ENCODE data around the gene ADIPOQ. TPM values are rescaled to one million over a fixed set of nuclear protein-coding genes. Genes with fewer than 3 reads are reported as not detected.
"Not testable (repeated sequence)": the region's sequence is repeated elsewhere in the genome, so short reads cannot be mapped to it uniquely, and the experiment has no call there.

Gene ADIPOQ
- under 1 TPM in 1 of 2 donors, not detected in 1; 0.05 TPM for total RNA-seq

GRCh38 chr3:186842426-186843038 lies at the start of gene ADIPOQ:
ADIPOQ (plus strand) TSS chr3:186842710; CDS start chr3:186853059, 10,349 bp downstream.
- ATAC-seq (replicated peaks in 1 of 2): no peak
- H3K27me3 Mint-ChIP-seq (ENCODE audit: low read depth): peaks cover 32% of the 10 kb centered on the region
- no peak within 1 kb of the TSS for H3K4me3 Mint-ChIP-seq
- no peaks in the 10 kb centered on the region for H3K4me1 Mint-ChIP-seq (ENCODE audit: low read depth)
- no peak for DNase-seq
- H3K27ac Mint-ChIP-seq: no peak within 1 kb of the TSS
- H3K36me3 Mint-ChIP-seq (ENCODE audit: insufficient read depth in 2 of 2): no peaks in the 10 kb centered on the region
- H3K9me3 Mint-ChIP-seq: no peaks in the 10 kb centered on the region

GRCh38 chr3:186798239-186798874 lies 44.2 kb upstream of the ADIPOQ start:
- H3K27ac Mint-ChIP-seq: peak overlapping the region; percentile 33
- no peak overlapping the region for H3K4me3 Mint-ChIP-seq
- H3K27me3 Mint-ChIP-seq (ENCODE audit: low read depth): no peaks in the 10 kb centered on the region
- DNase-seq (no peak), ATAC-seq (replicated peaks in 1 of 2) (peak in 1 of 2 donors; percentile 29)
- no peaks in the 10 kb centered on the region for H3K9me3 Mint-ChIP-seq
- H3K36me3 Mint-ChIP-seq (ENCODE audit: insufficient read depth in 2 of 2): peaks cover 19 to 48% of the 10 kb centered on the region in 2 donors
- H3K4me1 Mint-ChIP-seq (ENCODE audit: low read depth): peaks cover 27% of the 10 kb centered on the region

- Mint-ChIP-seq H3K9me3 (no peaks in the 10 kb centered on the region), H3K27me3 (ENCODE audit: low read depth) (no peaks in the 10 kb centered on the region), H3K4me3 (no peak overlapping the region), H3K4me1 (ENCODE audit: low read depth) (peaks cover 39% of the 10 kb centered on the region), H3K27ac (peak overlapping the region; percentile 70), H3K36me3 (ENCODE audit: insufficient read depth in 2 of 2) (peaks cover 18 to 37% of the 10 kb centered on the region in 2 donors)
- ATAC-seq (replicated peaks in 1 of 2) (peak in 1 of 2 donors; percentile 33), DNase-seq (no peak)
These were observed 42.2 kb upstream of the ADIPOQ start for GRCh38 chr3:186800285-186800684.

DNA sequence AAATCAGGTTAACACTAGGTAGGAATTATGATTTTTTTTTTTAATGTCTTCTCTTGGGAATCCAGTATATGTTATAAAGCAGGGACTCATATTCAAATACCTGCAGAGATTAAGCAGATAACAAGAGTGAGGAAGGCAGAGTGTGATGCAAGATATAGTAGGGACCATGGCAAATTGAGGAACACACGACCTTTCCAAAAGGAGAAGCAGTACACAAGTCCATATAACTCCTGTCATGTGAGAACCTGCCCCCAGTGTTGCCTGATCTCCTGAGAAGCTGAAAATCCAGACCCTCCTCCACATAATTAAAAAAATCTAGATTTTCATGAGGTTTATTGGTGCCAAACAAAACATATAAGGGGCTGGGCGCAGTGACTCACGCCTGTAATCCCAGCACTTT lies 39.8 kb upstream of the ADIPOQ start:
- no peaks in the 10 kb centered on the region for H3K27me3 Mint-ChIP-seq (ENCODE audit: low read depth)
- no peaks in the 10 kb centered on the region for H3K9me3 Mint-ChIP-seq
- DNase-seq (no peak), ATAC-seq (replicated peaks in 1 of 2) (no peak)
- H3K4me1 Mint-ChIP-seq (ENCODE audit: low read depth): peaks cover 53% of the 10 kb centered on the region
- H3K36me3 Mint-ChIP-seq (ENCODE audit: insufficient read depth in 2 of 2): peaks cover 12 to 29% of the 10 kb centered on the region in 2 donors
- no peak overlapping the region for H3K4me3 Mint-ChIP-seq
- H3K27ac Mint-ChIP-seq: peak overlapping the region; percentile 87

- DNase-seq; H3K27ac Mint-ChIP-seq; H3K27me3 Mint-ChIP-seq (ENCODE audit: low read depth); H3K9me3 Mint-ChIP-seq; ATAC-seq (replicated peaks in 1 of 2); H3K4me3 Mint-ChIP-seq: not testable (repeated sequence)
- peaks cover 10 to 27% of the 10 kb centered on the region in 2 donors for H3K36me3 Mint-ChIP-seq (ENCODE audit: insufficient read depth in 2 of 2)
- peaks cover 54% of the 10 kb centered on the region for H3K4me1 Mint-ChIP-seq (ENCODE audit: low read depth)
These were observed 39.1 kb upstream of the ADIPOQ start for GRCh38 chr3:186803447-186803846.

DNA sequence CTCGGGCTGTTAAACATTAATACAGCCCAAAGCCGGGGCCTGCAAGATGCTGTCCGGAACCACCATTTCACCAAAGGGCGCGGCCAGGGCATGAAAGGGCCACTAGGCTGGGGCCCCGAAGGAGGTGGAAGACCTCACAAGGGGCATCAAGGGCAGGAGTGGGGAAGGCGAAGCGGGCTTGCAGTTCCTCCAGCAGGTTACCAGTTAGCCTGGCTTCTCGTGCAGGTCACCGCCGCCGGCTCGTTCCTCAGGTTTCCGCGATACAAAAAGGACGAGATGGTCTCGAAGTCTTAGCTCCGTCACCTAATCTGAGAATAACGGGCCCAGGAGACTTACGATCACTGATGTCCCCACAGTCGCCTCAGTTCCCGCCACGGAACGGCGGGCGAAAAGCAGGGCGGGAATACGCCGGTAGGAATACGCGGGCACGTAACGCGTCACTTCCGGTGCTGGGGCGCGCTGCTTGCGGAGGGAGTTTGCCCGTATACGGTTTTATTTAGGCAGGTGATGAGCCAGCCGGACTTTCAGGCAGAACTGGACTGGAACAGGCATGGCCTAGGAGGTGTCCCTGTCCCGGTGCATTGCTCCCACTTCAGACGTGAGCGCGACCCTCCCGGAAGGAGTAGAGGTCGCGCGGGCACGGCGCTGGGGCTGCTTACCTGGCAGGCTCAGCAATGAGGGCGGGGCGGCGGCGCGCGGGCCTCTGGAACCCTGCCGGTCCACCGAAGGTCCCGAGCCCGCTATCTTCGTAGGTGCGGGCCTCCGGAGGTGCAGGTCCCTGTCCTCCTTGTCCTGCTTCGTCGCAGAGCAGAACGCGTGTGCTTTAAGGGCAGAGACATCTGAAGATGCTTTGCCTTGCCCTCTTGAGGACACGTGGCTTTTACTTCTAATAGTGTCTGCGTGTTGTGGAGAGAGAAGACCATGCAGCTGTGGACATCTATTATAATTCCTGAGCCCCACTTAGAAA lies 36.1 kb upstream of the ADIPOQ start, which contains the start of gene RFC4:
Gene RFC4 (minus strand): TSS at position 394 of the 967 bp plus-strand sequence. CDS start 1,769 bp downstream, outside the sequence.
- Mint-ChIP-seq H3K27ac (peak within 1 kb of the TSS; percentile 94), H3K27me3 (ENCODE audit: low read depth) (no peaks in the 10 kb centered on the region)

GRCh38 chr3:186807231-186807630 lies 35.3 kb upstream of the ADIPOQ start:
- DNase-seq (no peak), ATAC-seq (replicated peaks in 1 of 2) (peak; percentile 11 to 18)
- peak overlapping the region; percentile 89 to 90 for H3K4me3 Mint-ChIP-seq
- no peaks in the 10 kb centered on the region for H3K27me3 Mint-ChIP-seq (ENCODE audit: low read depth)
- no peaks in the 10 kb centered on the region for H3K9me3 Mint-ChIP-seq
- H3K4me1 Mint-ChIP-seq (ENCODE audit: low read depth): peaks cover 37% of the 10 kb centered on the region
- H3K27ac Mint-ChIP-seq: peak overlapping the region; percentile 94
- peaks cover 4 to 10% of the 10 kb centered on the region in 2 donors for H3K36me3 Mint-ChIP-seq (ENCODE audit: insufficient read depth in 2 of 2)

More for the DNA sequence above, 36.1 kb upstream of the ADIPOQ start, which contains the start of gene RFC4:
- DNase-seq: peak; percentile 84 to 89
- Mint-ChIP-seq H3K4me1 (ENCODE audit: low read depth) (peaks cover 39% of the 10 kb centered on the region), H3K9me3 (no peaks in the 10 kb centered on the region), H3K36me3 (ENCODE audit: insufficient read depth in 2 of 2) (peaks cover 4 to 10% of the 10 kb centered on the region in 2 donors), H3K4me3 (peak within 1 kb of the TSS; percentile 89 to 90)
- ATAC-seq (replicated peaks in 1 of 2): peak; percentile 92 to 93

GRCh38 chr3:186810336-186810996 lies 32.0 kb upstream of the ADIPOQ start:
- ATAC-seq (replicated peaks in 1 of 2) (no peak), DNase-seq (no peak)
- no peaks in the 10 kb centered on the region for H3K27me3 Mint-ChIP-seq (ENCODE audit: low read depth)
- H3K36me3 Mint-ChIP-seq (ENCODE audit: insufficient read depth in 2 of 2): no peaks in the 10 kb centered on the region
- no peaks in the 10 kb centered on the region for H3K9me3 Mint-ChIP-seq
- H3K4me1 Mint-ChIP-seq (ENCODE audit: low read depth): peaks cover 13% of the 10 kb centered on the region
- H3K27ac Mint-ChIP-seq: no peak overlapping the region
- no peak overlapping the region for H3K4me3 Mint-ChIP-seq

DNA sequence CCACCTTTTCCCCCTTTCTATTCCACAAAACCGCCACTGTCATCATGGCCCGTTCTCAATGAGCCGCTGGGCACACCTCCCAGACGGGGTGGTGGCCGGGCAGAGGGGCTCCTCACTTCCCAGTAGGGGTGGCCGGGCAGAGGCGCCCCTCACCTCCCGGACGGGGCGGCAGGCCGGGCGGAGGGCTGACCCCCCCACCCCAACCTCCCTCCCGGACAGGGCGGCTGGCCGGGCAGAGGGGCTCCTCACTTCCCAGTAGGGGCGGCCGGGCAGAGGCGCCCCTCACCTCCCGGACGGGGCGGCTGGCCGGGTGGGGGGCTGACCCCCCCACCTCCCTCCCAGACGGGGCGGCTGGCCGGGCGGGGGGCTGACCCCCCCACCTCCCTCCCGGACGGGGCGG lies 31.2 kb upstream of the ADIPOQ start:
- peaks cover 12% of the 10 kb centered on the region for H3K4me1 Mint-ChIP-seq (ENCODE audit: low read depth)
- H3K27ac Mint-ChIP-seq; DNase-seq; H3K4me3 Mint-ChIP-seq; H3K9me3 Mint-ChIP-seq; ATAC-seq (replicated peaks in 1 of 2); H3K36me3 Mint-ChIP-seq (ENCODE audit: insufficient read depth in 2 of 2); H3K27me3 Mint-ChIP-seq (ENCODE audit: low read depth): not testable (repeated sequence)

GRCh38 chr3:186814100-186814499 lies 28.4 kb upstream of the ADIPOQ start:
- DNase-seq (no peak), ATAC-seq (replicated peaks in 1 of 2) (no peak)
- H3K27me3 Mint-ChIP-seq (ENCODE audit: low read depth): no peaks in the 10 kb centered on the region
- no peaks in the 10 kb centered on the region for H3K4me1 Mint-ChIP-seq (ENCODE audit: low read depth)
- H3K4me3 Mint-ChIP-seq: no peak overlapping the region
- no peaks in the 10 kb centered on the region for H3K36me3 Mint-ChIP-seq (ENCODE audit: insufficient read depth in 2 of 2)
- no peaks in the 10 kb centered on the region for H3K9me3 Mint-ChIP-seq
- H3K27ac Mint-ChIP-seq: no peak overlapping the region

GRCh38 chr3:186815435-186815834 lies 27.1 kb upstream of the ADIPOQ start:
- no peaks in the 10 kb centered on the region for H3K9me3 Mint-ChIP-seq
- no peaks in the 10 kb centered on the region for H3K36me3 Mint-ChIP-seq (ENCODE audit: insufficient read depth in 2 of 2)
- no peak overlapping the region for H3K27ac Mint-ChIP-seq
- no peak overlapping the region for H3K4me3 Mint-ChIP-seq
- DNase-seq (no peak), ATAC-seq (replicated peaks in 1 of 2) (no peak)
- H3K4me1 Mint-ChIP-seq (ENCODE audit: low read depth): no peaks in the 10 kb centered on the region
- H3K27me3 Mint-ChIP-seq (ENCODE audit: low read depth): no peaks in the 10 kb centered on the region

DNA sequence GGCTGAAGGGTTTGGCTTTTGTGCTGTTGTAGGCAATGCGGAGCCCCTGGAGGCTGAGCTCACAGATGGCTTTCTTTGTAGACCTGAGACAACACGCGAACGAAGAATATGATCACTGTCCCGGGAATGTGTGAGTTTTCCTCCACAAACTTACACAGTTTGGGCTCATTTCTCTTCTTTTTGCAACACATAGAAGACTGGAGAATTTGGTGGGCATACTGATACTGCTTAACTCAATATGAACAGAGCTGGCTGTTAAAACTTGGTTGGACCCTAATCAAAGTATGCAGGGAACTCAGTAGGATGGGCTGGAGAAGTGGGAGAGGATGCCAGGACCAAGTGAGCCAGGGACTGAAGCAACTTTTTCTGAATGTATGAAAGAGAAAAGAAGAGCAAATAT lies 24.0 kb upstream of the ADIPOQ start:
- Mint-ChIP-seq H3K4me1 (ENCODE audit: low read depth) (no peaks in the 10 kb centered on the region), H3K27ac (no peak overlapping the region), H3K4me3 (no peak overlapping the region), H3K27me3 (ENCODE audit: low read depth) (no peaks in the 10 kb centered on the region), H3K9me3 (no peaks in the 10 kb centered on the region), H3K36me3 (ENCODE audit: insufficient read depth in 2 of 2) (no peaks in the 10 kb centered on the region)
- ATAC-seq (replicated peaks in 1 of 2) (no peak), DNase-seq (no peak)
